ENCODE results near the gene RAMP3.
"Not testable (repeated sequence)": the region's sequence is repeated elsewhere in the genome, so short reads cannot be mapped to it uniquely, and the experiment has no call there.

The RAMP3 gene

GRCh38 chr7:45132708-45133320, 24.8 kb upstream of the RAMP3 start:
- no peak for FAIRE-seq

- no peak for FAIRE-seq
These were observed 24.2 kb upstream of the RAMP3 start for GRCh38 chr7:45133352-45133751.

GRCh38 chr7:45133877-45134276, 23.7 kb upstream of the RAMP3 start:
- no peak for FAIRE-seq

GRCh38 chr7:45136106-45137060, 21.2 kb upstream of the RAMP3 start:
- FAIRE-seq, result peak; percentile 95

DNA sequence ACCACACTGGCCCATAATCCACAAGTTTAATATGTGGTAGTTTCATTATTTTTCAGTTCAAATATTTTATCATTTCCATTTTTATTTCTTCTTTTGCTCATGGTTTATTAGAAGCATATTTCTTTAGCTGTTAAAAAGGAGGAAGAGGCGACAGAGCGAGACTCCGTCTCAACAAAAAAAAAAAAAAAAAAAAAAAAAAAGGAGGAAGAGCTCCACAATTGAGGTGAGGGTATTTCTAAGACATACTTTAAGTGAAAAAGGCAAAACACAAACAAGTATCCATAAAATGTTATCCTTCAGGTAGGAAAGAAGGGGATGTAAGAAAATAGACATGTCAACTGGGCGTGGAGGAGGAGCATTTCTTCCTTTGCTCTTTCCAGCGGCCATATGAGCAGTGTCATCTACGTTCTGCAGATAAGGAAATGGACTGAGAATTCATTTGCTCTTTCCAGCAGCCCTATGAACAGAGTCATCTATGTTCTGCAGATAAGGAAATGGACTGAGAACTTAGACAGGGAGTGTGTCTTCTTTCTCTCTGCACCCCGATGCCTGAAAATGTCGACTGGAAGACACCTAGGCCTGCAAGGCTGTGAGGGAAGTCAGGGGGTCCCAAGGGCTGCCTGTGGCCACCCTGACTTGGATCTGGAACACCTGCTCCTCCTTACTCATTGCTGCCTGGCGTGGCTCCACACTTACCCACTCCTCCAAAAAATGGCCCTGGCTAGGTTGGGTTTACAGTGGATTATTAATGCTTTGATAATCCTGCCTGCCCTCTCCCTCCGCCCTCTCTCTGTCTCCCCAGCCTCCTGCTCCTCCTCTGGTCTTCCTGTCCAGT, 18.9 kb upstream of the RAMP3 start:
- no peak for FAIRE-seq

- no peak for FAIRE-seq
These were observed 16.8 kb upstream of the RAMP3 start for GRCh38 chr7:45140827-45141226.

GRCh38 chr7:45143616-45144015, 14.0 kb upstream of the RAMP3 start:
- FAIRE-seq, result no peak

DNA sequence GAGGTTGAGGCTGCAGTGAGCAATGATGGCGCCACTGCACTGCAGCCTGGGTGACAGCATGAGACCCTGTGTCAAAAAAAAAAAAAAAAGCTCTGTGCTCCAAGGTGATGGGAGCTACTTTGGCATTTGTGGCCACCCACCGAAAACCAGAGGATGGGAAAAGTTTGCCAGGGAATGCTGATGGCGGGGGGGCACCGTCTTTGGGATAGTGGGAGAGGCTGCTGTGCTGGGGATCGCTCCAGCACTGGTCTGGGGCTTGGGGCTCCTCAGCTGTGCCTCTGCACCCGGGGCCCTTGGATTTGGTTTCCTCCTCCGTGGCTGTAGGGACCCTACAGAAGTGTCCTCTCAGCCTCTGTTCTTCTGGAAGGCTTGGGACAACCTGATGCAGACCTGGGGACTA, 11.7 kb upstream of the RAMP3 start:
- no peak for FAIRE-seq

- FAIRE-seq, result no peak
These were observed 10.8 kb upstream of the RAMP3 start for GRCh38 chr7:45146531-45147379.

GRCh38 chr7:45147858-45148652, 9.5 kb upstream of the RAMP3 start:
- no peak for FAIRE-seq

- no peak for FAIRE-seq
These were observed 9.0 kb upstream of the RAMP3 start for GRCh38 chr7:45148653-45148973.

DNA sequence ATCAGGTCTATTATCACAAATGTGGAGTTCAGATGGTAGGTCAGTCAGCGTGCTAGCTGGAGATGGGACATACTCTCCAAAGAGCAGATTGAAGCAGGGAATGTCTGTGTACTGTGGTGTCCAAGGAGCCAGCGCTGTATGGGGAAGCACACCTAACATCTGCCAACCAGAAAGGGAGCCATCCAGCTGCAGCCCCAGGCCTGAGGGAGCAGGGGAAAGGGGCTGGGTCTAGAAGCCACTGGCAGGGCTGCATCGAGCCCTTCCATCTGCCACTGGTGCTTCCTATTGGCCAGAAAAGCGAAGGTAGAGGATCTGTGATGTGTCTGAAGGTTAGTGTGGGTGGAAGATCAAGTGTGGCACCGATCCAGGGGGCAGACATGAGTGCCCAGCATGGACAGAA, 8.0 kb upstream of the RAMP3 start:
- FAIRE-seq, result no peak

GRCh38 chr7:45150199-45150598, 7.4 kb upstream of the RAMP3 start:
- no peak for FAIRE-seq

GRCh38 chr7:45151131-45151684, 6.4 kb upstream of the RAMP3 start:
- no peak for FAIRE-seq

- FAIRE-seq, result no peak
These were observed 5.6 kb upstream of the RAMP3 start for GRCh38 chr7:45151967-45152366.

- FAIRE-seq, result no peak
These were observed 4.4 kb upstream of the RAMP3 start for GRCh38 chr7:45153233-45153632.

DNA sequence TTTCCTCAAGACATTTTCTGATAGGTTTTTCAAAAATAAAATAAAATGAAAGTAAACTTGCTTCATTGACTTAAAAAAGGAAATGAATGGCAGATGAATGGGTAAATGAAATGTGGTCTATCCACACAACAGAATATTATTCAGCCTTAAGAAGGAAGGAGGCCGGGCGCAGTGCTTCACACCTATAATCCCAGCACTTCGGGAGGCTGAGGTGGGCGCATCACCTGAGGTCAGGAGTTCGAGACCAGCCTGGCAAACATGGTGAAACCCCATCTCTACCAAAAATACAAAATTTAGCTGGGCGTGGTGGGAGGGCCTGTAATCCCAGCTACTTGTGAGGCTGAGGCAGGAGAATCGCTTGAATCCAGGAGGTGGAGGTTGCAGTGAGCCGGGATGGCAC, 3.7 kb upstream of the RAMP3 start:
- not testable (repeated sequence) for FAIRE-seq

DNA sequence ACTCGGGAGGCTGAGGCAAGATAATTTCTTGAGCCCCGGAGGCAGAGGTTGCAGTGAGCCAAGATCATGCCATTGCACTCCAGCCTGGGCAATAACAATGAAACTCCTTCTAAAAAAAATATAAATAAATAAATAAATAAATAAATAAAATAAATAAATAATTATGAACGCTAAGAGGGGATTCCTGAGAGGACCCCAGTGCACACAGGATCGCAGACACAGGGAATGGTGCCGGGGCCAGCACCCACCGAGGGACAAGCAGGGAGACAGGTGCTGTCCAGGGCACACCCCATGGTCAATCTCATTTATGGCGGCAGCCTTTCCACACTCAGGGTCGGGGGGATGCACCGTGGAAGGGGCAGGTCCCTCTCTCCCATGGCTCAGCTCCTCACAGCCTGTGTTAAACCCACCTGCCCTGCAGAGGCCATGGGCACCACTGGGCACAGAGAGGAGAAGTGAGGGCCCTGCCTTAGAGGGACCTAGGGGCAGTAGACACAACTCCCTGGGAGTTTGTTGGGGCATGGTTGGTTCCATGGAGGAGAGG, 2.2 kb upstream of the RAMP3 start:
- no peak for FAIRE-seq

GRCh38 chr7:45155941-45156340, 1.6 kb upstream of the RAMP3 start:
- no peak for FAIRE-seq

DNA sequence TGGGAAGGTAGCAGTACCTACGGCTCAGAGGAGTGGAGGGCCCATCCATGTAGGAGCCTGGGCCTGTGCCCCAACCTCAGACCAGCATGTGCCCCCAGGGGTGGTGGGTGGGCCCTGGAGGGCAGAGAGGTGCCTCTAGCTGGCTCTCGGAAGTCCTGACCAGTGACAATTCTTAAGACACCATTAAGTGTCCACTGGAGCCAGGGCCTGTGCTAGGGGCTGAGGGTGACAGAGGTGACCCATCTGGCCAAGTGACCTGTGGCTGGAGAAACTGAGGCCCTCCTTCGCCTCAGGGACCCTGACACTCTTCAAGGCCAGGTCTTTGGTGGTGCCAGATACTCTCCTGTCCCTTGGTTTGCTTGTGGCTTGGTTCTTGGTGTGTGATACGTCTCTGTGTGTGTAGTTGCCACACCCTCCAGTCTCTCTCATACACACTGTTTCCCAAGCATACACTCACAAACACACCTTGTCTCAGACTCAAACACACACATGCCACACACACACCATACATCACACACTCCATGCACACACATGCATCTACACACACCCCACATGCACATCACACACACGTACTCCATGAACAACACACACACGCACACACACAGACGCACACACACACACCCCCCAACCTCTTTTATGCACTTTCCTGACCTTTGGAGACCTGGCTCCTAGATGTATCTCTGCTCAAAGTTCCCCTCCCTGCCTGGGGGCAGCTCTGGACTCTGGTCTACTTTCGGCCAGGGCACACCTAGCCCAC, 897 bp upstream of the RAMP3 start:
- no peak for FAIRE-seq

Data from islet of Langerhans (tissue), 1 donor.